SK-N-SH (cell line): ENCODE measurements around the gene MRPL10. TPM values are rescaled to one million over a fixed set of nuclear protein-coding genes. Genes with fewer than 3 reads are reported as not detected.

Experiments
- CTCF ChIA-PET: fragments of 300-600, 350-600 bp; formaldehyde crosslinking; extraction: SDS; loops from one replicate; lab custom pipeline; 2021; lab: Yijun Ruan, JAX
- POLR2A ChIA-PET: fragments of 350-600 bp; sonication (Branson Sonifier 250); formaldehyde crosslinking; extraction: SDS; loops from one replicate; lab custom pipeline; 2020; ENCODE audit warnings: antibody characterized with exemption, inconsistent platforms; lab: Yijun Ruan, JAX
- DNase-seq: peaks from one replicate; pipeline ENCODE4 v3.0.0; 2012
- H2AFZ ChIP-seq: fragments of 200-600 bp; sonication (generic); 2 replicates; pipeline ENCODE4 v1.8.1; 2016; ENCODE audit warnings: antibody characterized with exemption, mild to moderate bottlenecking, low read depth
- H3F3A ChIP-seq: fragments of 200-600 bp; sonication (generic); replicated peaks from 2 replicates; pipeline ENCODE3; 2016; ENCODE audit warnings: antibody characterized with exemption, mild to moderate bottlenecking; ENCODE audit not compliant: insufficient read depth
- H3K27ac ChIP-seq, 2 experiments: fragments of 200-500 bp in 1 of 2; fragments of 200-600 bp in 1 of 2; sonication (Bioruptor generic) in 1 of 2; sonication (generic), shearing (Covaris generic) in 1 of 2; 2 replicates each; pipeline versions ENCODE4 v1.5.1 to v1.6.1; 2014 to 2016; ENCODE audit warnings: low read depth in 2 of 2, inconsistent platforms in 1 of 2, low read length in 1 of 2, mild to moderate bottlenecking in 1 of 2, mixed read lengths in 1 of 2
- H3K27me3 ChIP-seq: fragments of 200-600 bp; sonication (generic), shearing (Covaris generic); 2 replicates; pipeline ENCODE4 v1.6.1; 2016; ENCODE audit warnings: mixed run types; ENCODE audit not compliant: insufficient read depth
- H3K36me3 ChIP-seq, 2 experiments: fragments of 200-500 bp in 1 of 2; fragments of 200-600 bp in 1 of 2; sonication (Bioruptor generic) in 1 of 2; sonication (generic) in 1 of 2; replicated peaks in 1 of 2; 2 replicates each; pipeline versions ENCODE3 to v1.5.1; 2014 to 2016; ENCODE audit warnings: low read length in 1 of 2, mild to moderate bottlenecking in 1 of 2; ENCODE audit not compliant: insufficient read depth in 2 of 2, control insufficient read depth in 1 of 2
- H3K4me1 ChIP-seq, 2 experiments: fragments of 200-500 bp in 1 of 2; fragments of 200-600 bp in 1 of 2; sonication (Bioruptor generic) in 1 of 2; sonication (generic), shearing (Covaris generic) in 1 of 2; 2 replicates each; pipeline versions ENCODE4 v1.5.1 to v1.6.1; 2014 to 2016; ENCODE audit warnings: low read depth in 1 of 2, low read length in 1 of 2, mixed run types in 1 of 2; ENCODE audit not compliant: insufficient read depth in 2 of 2, control insufficient read depth in 1 of 2
- H3K4me2 ChIP-seq: fragments of 200-600 bp; sonication (generic), shearing (Covaris generic); 2 replicates; pipeline ENCODE4 v1.6.1; 2017; ENCODE audit warnings: mixed run types
- H3K4me3 ChIP-seq, 2 experiments: fragments of 200-500 bp in 1 of 2; fragments of 200-600 bp in 1 of 2; sonication (Bioruptor generic) in 1 of 2; sonication (generic), shearing (Covaris generic) in 1 of 2; 2 replicates each; pipeline versions ENCODE4 v1.5.1 to v1.8.1; 2014 to 2016; ENCODE audit warnings: low read depth in 2 of 2, inconsistent platforms in 1 of 2, low read length in 1 of 2, mild to moderate bottlenecking in 1 of 2, mixed read lengths in 1 of 2, moderate library complexity in 1 of 2
- H3K79me2 ChIP-seq: fragments of 200-600 bp; sonication (generic); 2 replicates; pipeline ENCODE4 v1.8.1; 2017; ENCODE audit warnings: mild to moderate bottlenecking; ENCODE audit not compliant: insufficient read depth
- H3K9ac ChIP-seq: fragments of 200-600 bp; sonication (generic); 2 replicates; pipeline ENCODE4 v1.6.1; 2017; ENCODE audit warnings: mixed run types
- H3K9me2 ChIP-seq: fragments of 200-600 bp; sonication (generic); 2 replicates; pipeline ENCODE4 v1.6.1; 2017; ENCODE audit warnings: mixed run types
- H3K9me3 ChIP-seq: fragments of 200-600 bp; sonication (generic); 2 replicates; pipeline ENCODE4 v1.6.1; 2017; ENCODE audit warnings: mixed run types, mild to moderate bottlenecking, moderate library complexity
- H4K20me1 ChIP-seq: fragments of 200-600 bp; sonication (generic); 2 replicates; pipeline ENCODE4 v1.6.1; 2017; ENCODE audit warnings: mild to moderate bottlenecking, mixed run types; ENCODE audit not compliant: insufficient read depth
- ELF1 ChIP-seq: IDR thresholded peaks from 2 replicates; pipeline ENCODE4 v1.4.0; 2012
- EP300 ChIP-seq, 2 experiments: IDR thresholded peaks; 2 replicates each; pipeline versions ENCODE4 v1.4.0 to v1.6.1; 2012; ENCODE audit warnings: borderline replicate concordance in 1 of 2, low read depth in 1 of 2, low read length in 1 of 2
- EZH2phosphoT487 ChIP-seq: fragments of 200-600 bp; sonication (generic); IDR thresholded peaks from 2 replicates; pipeline ENCODE4 v1.6.1; 2017; ENCODE audit warnings: low read depth, mixed run types, mild to moderate bottlenecking, antibody characterized with exemption, moderate library complexity, borderline replicate concordance
- FOXJ3 ChIP-seq: sonication (generic); formaldehyde crosslinking; IDR thresholded peaks from 2 replicates; pipeline ENCODE4 v1.5.1; 2020; ENCODE audit warnings: mild to moderate bottlenecking, missing genetic modification reagents
- GABPA ChIP-seq: IDR thresholded peaks from 2 replicates; pipeline ENCODE4 v1.4.0; 2012; ENCODE audit warnings: low read depth, mild to moderate bottlenecking
- GATA2 ChIP-seq: sonication (generic); formaldehyde crosslinking; IDR thresholded peaks from 2 replicates; pipeline ENCODE4 v1.5.0; 2020; ENCODE audit warnings: mild to moderate bottlenecking, missing genetic modification reagents
- MEF2A ChIP-seq: IDR thresholded peaks from 2 replicates; pipeline ENCODE4 v1.4.0; 2012; ENCODE audit warnings: low read depth, borderline replicate concordance
- MXI1 ChIP-seq: IDR thresholded peaks from 2 replicates; pipeline ENCODE4 v1.6.1; 2012; ENCODE audit warnings: mild to moderate bottlenecking, low read depth, low read length, improper control_type of control experiment
- NFIC ChIP-seq: IDR thresholded peaks from 2 replicates; pipeline ENCODE4 v1.4.0; 2012; ENCODE audit warnings: borderline replicate concordance
- RAD21 ChIP-seq: IDR thresholded peaks from 2 replicates; pipeline ENCODE4 v1.6.1; 2012; ENCODE audit warnings: mild to moderate bottlenecking, low read length
- RCOR1 ChIP-seq: fragments of 150-350 bp; IDR thresholded peaks from 2 replicates; pipeline ENCODE4 v1.6.1; 2017; ENCODE audit warnings: antibody characterized with exemption, low read length
- RXRA ChIP-seq: IDR thresholded peaks from 2 replicates; pipeline ENCODE4 v1.4.0; 2012; ENCODE audit warnings: low read depth, mild to moderate bottlenecking, borderline replicate concordance
- SIN3A ChIP-seq: IDR thresholded peaks from 2 replicates; pipeline ENCODE4 v1.6.1; 2012; ENCODE audit warnings: low read depth, mild to moderate bottlenecking, low read length, moderate library complexity, borderline replicate concordance
- SMC3 ChIP-seq: IDR thresholded peaks from 2 replicates; pipeline ENCODE4 v1.6.1; 2012; ENCODE audit warnings: low read depth, low read length, improper control_type of control experiment
- TEAD4 ChIP-seq: IDR thresholded peaks from 2 replicates; pipeline ENCODE4 v1.4.0; 2012; ENCODE audit warnings: mild to moderate bottlenecking, borderline replicate concordance; ENCODE audit not compliant: insufficient read depth
- YY1 ChIP-seq: IDR thresholded peaks from 2 replicates; pipeline ENCODE4 v1.4.0; 2012; ENCODE audit warnings: low read depth, mild to moderate bottlenecking
- WGBS: methylation state at CpG from one replicate; pipeline ENCODE4 v1.1.6; 2017; ENCODE audit warnings: low lambda C conversion rate; 5-methylcytosine and 5-hydroxymethylcytosine counted together
- polyA plus RNA-seq, 3 experiments: library from polyadenylated mRNA; depleted of rRNA; stranded (reverse); fragments of >200 nt; gene quantifications; 2 replicates each; pipeline ENCODE4 v1.2.3, GENCODE V29; 2012
- TF ChIP-seq, protein P1 (sequence below): IDR thresholded peaks from 2 replicates; pipeline ENCODE4; 2012
- TF ChIP-seq, protein P2 (sequence below): IDR thresholded peaks from 2 replicates; pipeline ENCODE4 v1.6.1; 2012; ENCODE audit warnings: mild to moderate bottlenecking, low read depth, low read length, moderate library complexity
- TF ChIP-seq, protein P3 (sequence below): IDR thresholded peaks from 2 replicates; pipeline ENCODE4 v1.4.0; 2012; ENCODE audit warnings: low read depth

MRPL10 gene
- polyA plus RNA-seq, 1 of the 3 experiments (the other 2 are of a cell fraction): 136 TPM

DNA sequence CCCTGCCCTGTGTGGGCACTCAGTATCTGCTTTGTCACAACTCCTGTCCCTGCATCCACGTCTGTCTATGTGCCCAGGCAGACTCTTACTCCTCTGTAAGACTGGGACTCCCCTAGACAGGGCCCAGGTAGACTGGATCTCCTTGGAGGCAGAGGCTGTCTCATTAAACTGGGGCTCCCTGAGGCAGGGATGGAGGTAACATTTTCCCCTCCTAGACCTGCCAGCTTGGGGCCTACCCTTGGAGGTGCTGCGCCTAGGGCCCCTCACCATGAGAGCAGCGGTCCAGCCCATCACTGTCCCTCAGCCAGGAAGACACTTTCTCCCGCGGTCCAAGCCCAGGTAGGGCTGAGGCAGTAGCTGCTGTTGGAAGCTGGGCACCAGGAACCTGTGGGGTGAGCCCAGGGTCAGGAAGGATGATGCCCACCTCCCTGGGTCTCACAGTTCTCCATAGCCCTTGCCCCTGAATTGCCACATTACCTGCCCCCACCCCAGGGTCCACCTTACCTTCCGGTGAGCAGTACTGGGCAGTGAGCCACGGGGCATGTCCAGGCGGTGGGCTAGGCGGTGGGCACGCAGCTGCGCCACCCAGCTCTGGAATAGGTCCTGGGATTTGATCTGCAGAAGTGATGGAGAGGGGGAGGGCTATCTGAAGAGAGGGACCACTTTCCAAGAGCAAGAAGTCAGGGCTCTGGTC, 13.2 kb downstream of the MRPL10 start:
- WGBS: 89% methylated on average over 8 of the region's 11 CpGs
- peaks cover 4 to 55% of the 10 kb centered on the region in 2 experiments for H3K36me3 ChIP-seq
- H3K9ac ChIP-seq: no peak overlapping the region
- peaks cover 2% of the 10 kb centered on the region for H3F3A ChIP-seq
- peaks cover 11 to 26% of the 10 kb centered on the region in 2 experiments; a peak in 3 of 4 replicates for H3K4me1 ChIP-seq
- no peaks in the 10 kb centered on the region for H4K20me1 ChIP-seq
- ChIA-PET POLR2A (no interaction called here), CTCF (interaction anchor here (1.0 kb wide), 1 partner anchor 23 kb away, joined by 3 read pairs; the partner anchor contains the start of gene SCRN2)
- no peaks in the 10 kb centered on the region for H3K27me3 ChIP-seq
- H3K4me2 ChIP-seq: no peak overlapping the region
- peaks cover 12% of the 10 kb centered on the region; the same call in 1 of the 2 replicates for H3K79me2 ChIP-seq
- H3K9me3 ChIP-seq: no peaks in the 10 kb centered on the region
- TF ChIP-seq SMC3 (no peak), RCOR1 (no peak), SIN3A (no peak), GATA2 (CRISPR knock-in tag) (no peak), EP300 (IDR thresholded peaks at IDR 0.05; ENCODE audit: borderline replicate concordance in 1 of 2, low read depth in 1 of 2, low read length in 1 of 2) (no peak), ELF1 (no peak), FOXJ3 (no peak), GABPA (no peak), MEF2A (no peak), EZH2phosphoT487 (no peak), TEAD4 (no peak), MXI1 (no peak), RAD21 (no peak), YY1 (no peak), NFIC (no peak), RXRA (no peak)
- TF ChIP-seq, protein P1, sequence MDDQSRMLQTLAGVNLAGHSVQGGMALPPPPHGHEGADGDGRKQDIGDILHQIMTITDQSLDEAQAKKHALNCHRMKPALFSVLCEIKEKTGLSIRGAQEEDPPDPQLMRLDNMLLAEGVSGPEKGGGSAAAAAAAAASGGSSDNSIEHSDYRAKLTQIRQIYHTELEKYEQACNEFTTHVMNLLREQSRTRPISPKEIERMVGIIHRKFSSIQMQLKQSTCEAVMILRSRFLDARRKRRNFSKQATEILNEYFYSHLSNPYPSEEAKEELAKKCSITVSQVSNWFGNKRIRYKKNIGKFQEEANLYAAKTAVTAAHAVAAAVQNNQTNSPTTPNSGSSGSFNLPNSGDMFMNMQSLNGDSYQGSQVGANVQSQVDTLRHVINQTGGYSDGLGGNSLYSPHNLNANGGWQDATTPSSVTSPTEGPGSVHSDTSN: no peak
- TF ChIP-seq, protein P2, sequence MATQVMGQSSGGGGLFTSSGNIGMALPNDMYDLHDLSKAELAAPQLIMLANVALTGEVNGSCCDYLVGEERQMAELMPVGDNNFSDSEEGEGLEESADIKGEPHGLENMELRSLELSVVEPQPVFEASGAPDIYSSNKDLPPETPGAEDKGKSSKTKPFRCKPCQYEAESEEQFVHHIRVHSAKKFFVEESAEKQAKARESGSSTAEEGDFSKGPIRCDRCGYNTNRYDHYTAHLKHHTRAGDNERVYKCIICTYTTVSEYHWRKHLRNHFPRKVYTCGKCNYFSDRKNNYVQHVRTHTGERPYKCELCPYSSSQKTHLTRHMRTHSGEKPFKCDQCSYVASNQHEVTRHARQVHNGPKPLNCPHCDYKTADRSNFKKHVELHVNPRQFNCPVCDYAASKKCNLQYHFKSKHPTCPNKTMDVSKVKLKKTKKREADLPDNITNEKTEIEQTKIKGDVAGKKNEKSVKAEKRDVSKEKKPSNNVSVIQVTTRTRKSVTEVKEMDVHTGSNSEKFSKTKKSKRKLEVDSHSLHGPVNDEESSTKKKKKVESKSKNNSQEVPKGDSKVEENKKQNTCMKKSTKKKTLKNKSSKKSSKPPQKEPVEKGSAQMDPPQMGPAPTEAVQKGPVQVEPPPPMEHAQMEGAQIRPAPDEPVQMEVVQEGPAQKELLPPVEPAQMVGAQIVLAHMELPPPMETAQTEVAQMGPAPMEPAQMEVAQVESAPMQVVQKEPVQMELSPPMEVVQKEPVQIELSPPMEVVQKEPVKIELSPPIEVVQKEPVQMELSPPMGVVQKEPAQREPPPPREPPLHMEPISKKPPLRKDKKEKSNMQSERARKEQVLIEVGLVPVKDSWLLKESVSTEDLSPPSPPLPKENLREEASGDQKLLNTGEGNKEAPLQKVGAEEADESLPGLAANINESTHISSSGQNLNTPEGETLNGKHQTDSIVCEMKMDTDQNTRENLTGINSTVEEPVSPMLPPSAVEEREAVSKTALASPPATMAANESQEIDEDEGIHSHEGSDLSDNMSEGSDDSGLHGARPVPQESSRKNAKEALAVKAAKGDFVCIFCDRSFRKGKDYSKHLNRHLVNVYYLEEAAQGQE: no peak
- TF ChIP-seq, protein P3, sequence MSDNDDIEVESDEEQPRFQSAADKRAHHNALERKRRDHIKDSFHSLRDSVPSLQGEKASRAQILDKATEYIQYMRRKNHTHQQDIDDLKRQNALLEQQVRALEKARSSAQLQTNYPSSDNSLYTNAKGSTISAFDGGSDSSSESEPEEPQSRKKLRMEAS: no peak
- no peak overlapping the region for H2AFZ ChIP-seq
- H3K4me3 ChIP-seq: no peak overlapping the region
- H3K27ac ChIP-seq: no peak overlapping the region
- DNase-seq: no peak
- no peaks in the 10 kb centered on the region for H3K9me2 ChIP-seq
